Stimulated activated naive CD8-positive, alpha-beta T cell treated with anti-CD3 and anti-CD28 coated beads, Interleukin-15, Interleukin-2, amounts not matched to agents 100 ng/mL and 50 ng/mL, for 24 hours (primary cell): ENCODE results near the gene RIPOR3.

Experiments used
- H3K27ac Mint-ChIP-seq: one replicate; pipeline ENCODE4 v1.8.0; 2021; ENCODE audit warnings: mild to moderate bottlenecking, mixed read lengths
- H3K27me3 Mint-ChIP-seq: one replicate; pipeline ENCODE4 v1.8.0; 2021; ENCODE audit warnings: mixed read lengths
- H3K36me3 Mint-ChIP-seq: one replicate; pipeline ENCODE4 v1.8.0; 2021; ENCODE audit warnings: low read depth, mixed read lengths
- H3K4me1 Mint-ChIP-seq: one replicate; pipeline ENCODE4 v1.8.0; 2021; ENCODE audit warnings: low read depth, mixed read lengths
- H3K4me3 Mint-ChIP-seq: one replicate; pipeline ENCODE4 v1.8.0; 2021; ENCODE audit warnings: mild to moderate bottlenecking, mixed read lengths
- H3K9me3 Mint-ChIP-seq: one replicate; pipeline ENCODE4 v1.8.0; 2021; ENCODE audit warnings: mixed read lengths

RIPOR3 gene

GRCh38 chr20:50597406-50597969, 93.9 kb downstream of the RIPOR3 start:
- H3K27me3 Mint-ChIP-seq = peaks cover 3% of the 10 kb centered on the region
- no peaks in the 10 kb centered on the region for H3K4me1 Mint-ChIP-seq
- no peaks in the 10 kb centered on the region for H3K36me3 Mint-ChIP-seq
- no peak overlapping the region for H3K27ac Mint-ChIP-seq
- H3K4me3 Mint-ChIP-seq = no peak overlapping the region
- no peaks in the 10 kb centered on the region for H3K9me3 Mint-ChIP-seq

DNA sequence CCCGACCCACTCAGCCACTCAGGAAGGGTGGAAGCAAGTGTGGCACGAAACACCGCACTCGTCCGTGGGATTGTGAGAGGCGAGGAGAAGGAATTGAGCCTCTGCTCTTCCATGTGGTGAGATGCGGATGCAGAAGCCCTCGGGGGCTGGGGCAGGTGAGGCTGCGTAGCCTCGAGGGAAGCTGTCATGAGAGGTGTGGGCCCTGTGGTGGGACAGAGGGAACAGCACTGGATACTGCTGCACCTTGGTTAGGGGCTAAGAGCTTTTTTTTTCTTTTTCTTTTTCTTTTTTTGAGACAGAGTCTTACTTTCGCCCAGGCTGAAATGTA, 94.7 kb downstream of the RIPOR3 start:
- Mint-ChIP-seq H3K27ac (no peak overlapping the region), H3K9me3 (no peaks in the 10 kb centered on the region)

DNA sequence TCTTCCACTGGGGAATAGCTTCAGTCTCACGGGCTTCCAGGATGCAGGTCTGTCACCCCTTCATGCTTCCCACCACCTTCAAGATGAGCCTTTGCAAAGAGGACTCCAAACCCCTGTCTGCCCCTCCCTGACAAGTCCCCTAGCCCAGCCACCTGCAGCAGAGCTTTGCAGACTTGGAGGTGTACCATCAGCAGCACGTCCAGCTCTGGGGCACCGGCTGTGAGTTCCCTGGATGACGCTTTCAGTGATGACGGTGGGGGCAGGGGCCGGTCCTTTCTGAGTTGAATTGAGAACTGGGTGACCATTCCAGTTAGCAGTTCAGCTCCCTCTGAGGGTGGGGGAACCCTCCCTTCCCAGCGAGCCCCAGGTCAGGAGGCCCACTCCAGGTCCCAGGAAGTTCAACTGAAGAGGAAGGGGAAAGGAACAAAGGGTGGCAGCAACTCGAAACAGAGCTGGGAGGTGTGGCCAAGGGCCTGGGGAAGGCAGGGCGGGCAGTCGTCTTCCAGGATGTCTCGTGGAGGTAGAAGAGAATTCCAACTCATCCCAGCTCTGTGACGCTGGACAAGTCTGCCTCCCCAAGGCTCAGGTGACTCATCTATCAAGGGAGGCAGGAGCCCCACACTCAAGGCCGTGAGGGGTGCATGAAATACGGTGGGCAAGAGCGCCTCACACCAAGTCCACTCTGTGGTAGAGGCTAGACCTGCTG, 95.2 kb downstream of the RIPOR3 start:
- Mint-ChIP-seq H3K9me3 (no peaks in the 10 kb centered on the region), H3K4me1 (no peaks in the 10 kb centered on the region), H3K4me3 (no peak overlapping the region), H3K27ac (no peak overlapping the region), H3K27me3 (peaks cover 3% of the 10 kb centered on the region), H3K36me3 (no peaks in the 10 kb centered on the region)

More for the DNA sequence above, 94.7 kb downstream of the RIPOR3 start:
- Mint-ChIP-seq H3K36me3 (no peaks in the 10 kb centered on the region), H3K4me1 (no peaks in the 10 kb centered on the region), H3K4me3 (no peak overlapping the region), H3K27me3 (peaks cover 3% of the 10 kb centered on the region)

GRCh38 chr20:50595433-50595895, 95.9 kb downstream of the RIPOR3 start:
- Mint-ChIP-seq H3K27ac (no peak overlapping the region), H3K4me3 (no peak overlapping the region), H3K36me3 (no peaks in the 10 kb centered on the region), H3K9me3 (no peaks in the 10 kb centered on the region), H3K4me1 (no peaks in the 10 kb centered on the region), H3K27me3 (no peaks in the 10 kb centered on the region)

- Mint-ChIP-seq H3K9me3 (no peaks in the 10 kb centered on the region), H3K36me3 (no peaks in the 10 kb centered on the region), H3K4me1 (no peaks in the 10 kb centered on the region), H3K4me3 (no peak overlapping the region), H3K27ac (no peak overlapping the region), H3K27me3 (no peaks in the 10 kb centered on the region)
These were observed 96.5 kb downstream of the RIPOR3 start for GRCh38 chr20:50594591-50595432.

DNA sequence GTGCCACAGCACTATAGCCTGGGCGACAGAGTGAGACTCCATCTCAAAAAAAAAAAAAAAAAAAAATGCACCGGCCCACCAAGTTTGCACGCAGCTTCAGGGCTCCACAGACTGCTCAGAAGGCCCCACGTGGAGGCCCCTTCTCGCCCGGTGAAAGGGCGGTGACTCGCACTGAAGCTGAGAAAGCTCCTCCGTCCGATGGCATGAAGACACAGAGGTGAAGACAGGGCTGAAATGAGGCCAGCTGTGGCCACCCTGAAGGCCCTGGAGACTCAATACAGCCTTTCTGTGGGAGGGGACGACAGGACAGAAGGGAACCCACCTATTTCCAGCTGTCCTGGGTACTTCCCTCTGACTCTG, 97.1 kb downstream of the RIPOR3 start:
- H3K36me3 Mint-ChIP-seq = no peaks in the 10 kb centered on the region
- no peaks in the 10 kb centered on the region for H3K9me3 Mint-ChIP-seq
- no peaks in the 10 kb centered on the region for H3K4me1 Mint-ChIP-seq
- no peak overlapping the region for H3K27ac Mint-ChIP-seq
- H3K27me3 Mint-ChIP-seq = no peaks in the 10 kb centered on the region
- H3K4me3 Mint-ChIP-seq = no peak overlapping the region

DNA sequence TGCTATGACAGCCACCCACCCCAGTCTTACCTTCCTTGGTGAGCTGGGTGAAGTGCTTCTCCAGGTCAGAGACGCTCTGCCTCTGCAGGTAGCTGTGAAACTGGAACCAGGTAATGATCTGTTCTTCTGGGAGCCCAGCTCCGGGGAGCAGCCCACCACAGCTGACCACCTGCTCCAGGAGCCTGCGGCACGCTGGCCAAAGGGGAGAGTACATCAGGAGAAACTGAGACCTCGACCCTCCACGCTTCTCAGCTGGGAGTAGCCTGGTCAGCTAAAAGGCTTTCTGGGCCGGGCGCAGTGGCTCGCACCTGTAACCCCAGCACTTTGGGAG, 98.4 kb downstream of the RIPOR3 start:
- Mint-ChIP-seq H3K27ac (no peak overlapping the region), H3K27me3 (no peaks in the 10 kb centered on the region), H3K4me3 (no peak overlapping the region), H3K4me1 (no peaks in the 10 kb centered on the region), H3K36me3 (peaks cover 6% of the 10 kb centered on the region), H3K9me3 (no peaks in the 10 kb centered on the region)

DNA sequence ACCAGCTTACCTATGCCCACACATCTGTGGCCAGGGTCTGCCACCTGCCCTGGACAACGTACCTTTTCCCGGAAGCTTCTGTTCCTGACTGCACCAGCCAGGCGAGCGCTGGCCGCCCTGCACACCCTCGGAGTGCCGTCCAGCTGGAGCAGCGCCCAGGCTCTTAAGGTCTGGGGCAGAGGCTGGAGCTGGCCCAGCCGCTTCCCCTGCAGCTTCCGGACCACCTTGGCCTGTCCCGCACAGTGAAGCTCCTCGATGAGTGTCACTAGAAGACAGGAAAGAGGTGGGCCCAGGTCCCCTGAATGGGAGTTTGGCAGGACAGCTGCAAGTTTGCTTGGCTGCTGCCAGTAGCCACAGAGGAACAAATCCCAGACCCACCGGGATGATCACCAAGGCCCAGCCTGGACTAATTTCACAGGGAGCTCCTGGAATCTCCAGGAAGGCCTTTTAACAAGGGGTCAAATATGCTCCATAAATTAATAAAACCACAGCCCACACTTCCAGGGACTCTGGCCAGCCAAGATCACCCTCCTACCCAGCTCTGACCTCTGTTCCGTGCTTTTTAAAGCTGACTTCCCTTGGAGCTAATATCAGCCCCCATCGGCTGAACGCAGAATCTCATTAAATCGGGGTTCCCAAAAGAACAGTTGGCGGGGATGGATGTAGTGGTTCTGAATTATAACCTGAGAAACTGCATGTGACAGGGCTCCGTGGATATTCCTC, 98.9 kb downstream of the RIPOR3 start:
- peaks cover 7% of the 10 kb centered on the region for H3K36me3 Mint-ChIP-seq
- H3K4me1 Mint-ChIP-seq = no peaks in the 10 kb centered on the region
- no peaks in the 10 kb centered on the region for H3K27me3 Mint-ChIP-seq
- H3K9me3 Mint-ChIP-seq = no peaks in the 10 kb centered on the region
- H3K27ac Mint-ChIP-seq = no peak overlapping the region
- no peak overlapping the region for H3K4me3 Mint-ChIP-seq

DNA sequence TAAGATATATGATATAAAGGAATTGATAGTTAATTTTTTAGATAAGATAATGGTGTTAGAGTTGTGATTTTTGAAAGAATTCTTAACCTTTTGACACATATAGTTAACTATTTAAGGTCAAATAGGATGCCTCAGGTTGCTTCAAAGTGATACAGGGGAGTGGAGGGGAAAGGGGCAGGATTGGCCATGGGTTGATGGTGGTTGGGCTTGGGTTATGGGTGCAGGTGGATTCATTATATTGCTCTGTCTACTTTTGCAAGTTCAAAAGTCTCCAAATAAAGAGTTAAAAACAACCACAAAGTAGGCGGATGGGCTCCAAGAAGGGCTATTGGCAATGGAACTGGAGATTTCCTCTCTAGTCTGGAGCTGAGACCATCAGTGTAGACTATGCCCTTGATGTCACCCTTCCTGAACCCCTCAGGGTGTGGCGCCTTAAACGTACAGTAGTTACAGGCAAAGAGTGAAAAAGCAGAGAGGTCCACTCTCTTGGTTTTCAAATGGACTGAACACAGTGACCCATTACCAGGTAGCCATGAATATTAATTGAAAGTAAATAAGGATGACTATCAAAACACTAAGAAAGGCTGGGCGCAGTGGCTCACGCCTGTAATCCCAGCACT, 100.0 kb downstream of the RIPOR3 start:
- Mint-ChIP-seq H3K4me1 (no peaks in the 10 kb centered on the region), H3K4me3 (no peak overlapping the region), H3K27me3 (no peaks in the 10 kb centered on the region), H3K36me3 (peaks cover 7% of the 10 kb centered on the region), H3K27ac (no peak overlapping the region), H3K9me3 (no peaks in the 10 kb centered on the region)

GRCh38 chr20:50590348-50590664, 101.0 kb downstream of the RIPOR3 start:
- Mint-ChIP-seq H3K4me1 (no peaks in the 10 kb centered on the region), H3K4me3 (no peak overlapping the region), H3K27me3 (no peaks in the 10 kb centered on the region), H3K27ac (no peak overlapping the region), H3K9me3 (no peaks in the 10 kb centered on the region), H3K36me3 (peaks cover 7% of the 10 kb centered on the region)

DNA sequence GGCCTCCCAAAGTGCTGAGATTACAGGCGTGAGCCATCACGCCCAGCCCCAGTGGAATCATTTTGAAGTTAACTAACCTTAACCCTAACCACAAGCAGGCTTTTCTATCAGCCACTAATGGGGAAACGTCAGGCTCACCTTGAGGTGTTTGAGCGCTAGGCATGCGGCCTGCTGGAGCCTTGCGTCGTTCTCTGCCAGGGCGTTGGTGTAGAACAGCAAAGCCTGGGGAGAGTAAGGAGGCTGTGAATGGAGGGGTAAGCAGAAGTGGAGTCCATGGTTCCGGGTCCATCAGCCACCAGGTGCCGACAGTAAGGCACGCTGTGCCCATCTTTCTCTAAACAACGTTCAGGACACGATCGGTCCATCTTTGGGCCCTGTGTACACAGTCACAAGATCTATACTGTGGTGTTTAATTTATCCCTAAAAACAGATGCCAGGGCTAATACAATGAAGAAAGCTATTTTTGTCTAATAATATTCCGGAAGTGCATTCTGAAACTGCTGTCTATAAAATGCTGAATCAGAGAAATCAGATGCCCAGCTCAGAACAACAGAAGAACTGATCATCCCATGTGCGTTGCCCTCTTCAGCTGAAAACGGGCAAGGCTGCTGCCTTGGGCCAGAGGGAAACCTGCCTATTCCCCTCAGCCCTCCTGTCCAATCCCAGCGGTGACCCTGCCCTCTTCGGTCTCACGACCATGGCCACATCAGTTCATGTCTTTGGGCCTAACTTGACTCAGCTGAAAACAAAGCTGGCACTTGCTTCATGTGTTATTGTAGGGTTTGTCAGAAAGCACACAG, 101.6 kb downstream of the RIPOR3 start:
- no peaks in the 10 kb centered on the region for H3K27me3 Mint-ChIP-seq
- peaks cover 12% of the 10 kb centered on the region for H3K36me3 Mint-ChIP-seq
- H3K9me3 Mint-ChIP-seq = no peaks in the 10 kb centered on the region
- no peak overlapping the region for H3K27ac Mint-ChIP-seq
- no peak overlapping the region for H3K4me3 Mint-ChIP-seq
- no peaks in the 10 kb centered on the region for H3K4me1 Mint-ChIP-seq

GRCh38 chr20:50588034-50588736, 103.2 kb downstream of the RIPOR3 start:
- H3K4me3 Mint-ChIP-seq = no peak overlapping the region
- peak overlapping the region; percentile 42 for H3K27ac Mint-ChIP-seq
- no peaks in the 10 kb centered on the region for H3K27me3 Mint-ChIP-seq
- H3K9me3 Mint-ChIP-seq = no peaks in the 10 kb centered on the region
- peaks cover 17% of the 10 kb centered on the region for H3K36me3 Mint-ChIP-seq
- H3K4me1 Mint-ChIP-seq = no peaks in the 10 kb centered on the region

GRCh38 chr20:50587291-50587961, 103.9 kb downstream of the RIPOR3 start:
- H3K27me3 Mint-ChIP-seq = no peaks in the 10 kb centered on the region
- H3K4me1 Mint-ChIP-seq = no peaks in the 10 kb centered on the region
- no peak overlapping the region for H3K4me3 Mint-ChIP-seq
- peaks cover 24% of the 10 kb centered on the region for H3K36me3 Mint-ChIP-seq
- H3K9me3 Mint-ChIP-seq = no peaks in the 10 kb centered on the region
- no peak overlapping the region for H3K27ac Mint-ChIP-seq
